ENCODE measurements around the gene GTF2H1. TPM values are rescaled to one million over a fixed set of nuclear protein-coding genes. Genes with fewer than 3 reads are reported as not detected.

Gene GTF2H1
- total RNA-seq, 2 experiments from 2014 or later, result 15.1 to 17.7 TPM

- peak overlapping the region; percentile 99 for H3K27ac Mint-ChIP-seq
- H3K9me3 Mint-ChIP-seq, result no peaks in the 10 kb centered on the region
- H3K9me3 ChIP-seq (ENCODE audit: control insufficient read depth in 1 of 2, insufficient read depth in 1 of 2, low read length in 2 of 2), result no peaks in the 10 kb centered on the region
- H3K4me1 Mint-ChIP-seq (ENCODE audit: low read depth), result peaks cover 53% of the 10 kb centered on the region
- DNase-seq (no peak), ATAC-seq (ENCODE audit: poor library complexity) (no peak)
- no peak for TF ChIP-seq CTCF (IDR thresholded peaks at IDR 0.05)
- ChIA-PET POLR2A (interaction anchor here (0.8 to 5.4 kb wide), 18 partner anchors 10 to 1656 kb away, joined by 3 to 148 read pairs (median 5); partner anchors contain the start of genes C11orf58, GTF2H1, HPS5 and SERGEF), CTCF (interaction anchor here (2.2 kb wide), 1 partner anchor 10 kb away, joined by 13 read pairs; no protein-coding TSS in a partner anchor)
- H3K27ac ChIP-seq (ENCODE audit: low read depth in 1 of 2, low read length in 2 of 2), result peak overlapping the region; percentile 63 to 76
- H3K4me1 ChIP-seq (ENCODE audit: insufficient read depth, low read length), result peaks cover 50% of the 10 kb centered on the region
- H3K27me3 ChIP-seq (ENCODE audit: control insufficient read depth in 1 of 2, insufficient read depth in 2 of 2, low read length in 2 of 2), result no peaks in the 10 kb centered on the region
- H3K4me3 ChIP-seq (ENCODE audit: low read length), result peak overlapping the region; percentile 100
- H3K27me3 Mint-ChIP-seq, result no peaks in the 10 kb centered on the region
- peaks cover 44% of the 10 kb centered on the region for H3K36me3 Mint-ChIP-seq (ENCODE audit: low read depth)
- intact Hi-C loops (cut with DNase I, micrococcal nuclease), result loop anchor here (1.0 to 10.0 kb wide), 8 partner anchors 10 to 1659 kb away; partner anchors contain the start of genes GTF2H1 (in 2 of the 2), HPS5 (in 2 of the 2), C11orf58 (in 1 of the 2) and SPTY2D1 (in 1 of the 2)
- H3K36me3 ChIP-seq (ENCODE audit: insufficient read depth, low read length), result peaks cover 22% of the 10 kb centered on the region
- peak overlapping the region; percentile 99 for H3K4me3 Mint-ChIP-seq
These were observed 71.4 kb downstream of the GTF2H1 start for GRCh38 chr11:18393581-18394274.

GRCh38 chr11:18394275-18394927 lies 72.0 kb downstream of the GTF2H1 start, which contains the start of gene LDHA:
TSS of gene LDHA (plus strand) at chr11:18394563. CDS start at chr11:18396843, 2,280 bp downstream.
- H3K4me1 Mint-ChIP-seq (ENCODE audit: low read depth), result peaks cover 59% of the 10 kb centered on the region
- peak within 1 kb of the TSS; percentile 89 to 90 for H3K27ac ChIP-seq (ENCODE audit: low read depth in 1 of 2, low read length in 2 of 2)
- TF ChIP-seq CTCF (IDR thresholded peaks at IDR 0.05), result no peak
- H3K36me3 Mint-ChIP-seq (ENCODE audit: low read depth), result peaks cover 50% of the 10 kb centered on the region
- H3K36me3 ChIP-seq (ENCODE audit: insufficient read depth, low read length), result peaks cover 28% of the 10 kb centered on the region
- intact Hi-C loops (cut with DNase I, micrococcal nuclease), result loop anchor here (1.0 to 10.0 kb wide), 8 partner anchors 11 to 1660 kb away; partner anchors contain the start of genes GTF2H1 (in 2 of the 2), HPS5 (in 2 of the 2), C11orf58 (in 1 of the 2) and SPTY2D1 (in 1 of the 2)
- peak within 1 kb of the TSS; percentile 99 for H3K27ac Mint-ChIP-seq
- ATAC-seq (ENCODE audit: poor library complexity) (peak; percentile 78), DNase-seq (peak; percentile 98 to 99 (median 99))
- CTCF ChIA-PET, result interaction anchor here (2.2 kb wide), 1 partner anchor 11 kb away, joined by 13 read pairs; no protein-coding TSS in a partner anchor
- H3K4me3 ChIP-seq (ENCODE audit: low read length), result peak within 1 kb of the TSS; percentile 100
- no peaks in the 10 kb centered on the region for H3K27me3 Mint-ChIP-seq
- POLR2A ChIA-PET, result interaction anchor here (0.8 to 5.4 kb wide), 25 partner anchors 10 to 1656 kb away, joined by 3 to 148 read pairs (median 5); partner anchors contain the start of genes C11orf58, GTF2H1, HPS5 and LDHC
- H3K9me3 Mint-ChIP-seq, result no peaks in the 10 kb centered on the region
- H3K4me1 ChIP-seq (ENCODE audit: insufficient read depth, low read length), result peaks cover 50% of the 10 kb centered on the region
- no peaks in the 10 kb centered on the region for H3K9me3 ChIP-seq (ENCODE audit: control insufficient read depth in 1 of 2, insufficient read depth in 1 of 2, low read length in 2 of 2)
- peak within 1 kb of the TSS; percentile 99 for H3K4me3 Mint-ChIP-seq
- H3K27me3 ChIP-seq (ENCODE audit: control insufficient read depth in 1 of 2, insufficient read depth in 2 of 2, low read length in 2 of 2), result no peaks in the 10 kb centered on the region

Measured in CD4-positive, alpha-beta T cell (primary cell).